Fibroblast of the aortic adventitia (primary cell): ENCODE data around the gene MAGI2. TPM values are rescaled to one million over a fixed set of nuclear protein-coding genes. Genes with fewer than 3 reads are reported as not detected.

Experiments used
- DNase-seq: peaks from one replicate; pipeline ENCODE4 v3.0.0-alpha.2; 2010; ENCODE audit warnings: low read depth
- H3K4me3 ChIP-seq: 2 replicates; pipeline ENCODE4 v1.5.1; 2011; ENCODE audit warnings: low read depth, mild to moderate bottlenecking, control low read depth, low read length, moderate library complexity
- total RNA-seq: library from RNA; depleted of rRNA; stranded (reverse); fragments of >200 nt; gene quantifications from 2 replicates; pipeline ENCODE4 v1.2.3, GENCODE V29; 2012; ENCODE audit warnings: low replicate concordance
- TF ChIP-seq, protein P1 (sequence below): IDR thresholded peaks from 2 replicates; pipeline ENCODE4 v1.5.1; 2011; ENCODE audit warnings: mild to moderate bottlenecking, low read length, control low read depth, inconsistent platforms; ENCODE audit not compliant: insufficient read depth

The MAGI2 gene
- total RNA-seq, 1 donor = 25.5 TPM

- no peak overlapping the region for H3K4me3 ChIP-seq
- TF ChIP-seq, protein P1, sequence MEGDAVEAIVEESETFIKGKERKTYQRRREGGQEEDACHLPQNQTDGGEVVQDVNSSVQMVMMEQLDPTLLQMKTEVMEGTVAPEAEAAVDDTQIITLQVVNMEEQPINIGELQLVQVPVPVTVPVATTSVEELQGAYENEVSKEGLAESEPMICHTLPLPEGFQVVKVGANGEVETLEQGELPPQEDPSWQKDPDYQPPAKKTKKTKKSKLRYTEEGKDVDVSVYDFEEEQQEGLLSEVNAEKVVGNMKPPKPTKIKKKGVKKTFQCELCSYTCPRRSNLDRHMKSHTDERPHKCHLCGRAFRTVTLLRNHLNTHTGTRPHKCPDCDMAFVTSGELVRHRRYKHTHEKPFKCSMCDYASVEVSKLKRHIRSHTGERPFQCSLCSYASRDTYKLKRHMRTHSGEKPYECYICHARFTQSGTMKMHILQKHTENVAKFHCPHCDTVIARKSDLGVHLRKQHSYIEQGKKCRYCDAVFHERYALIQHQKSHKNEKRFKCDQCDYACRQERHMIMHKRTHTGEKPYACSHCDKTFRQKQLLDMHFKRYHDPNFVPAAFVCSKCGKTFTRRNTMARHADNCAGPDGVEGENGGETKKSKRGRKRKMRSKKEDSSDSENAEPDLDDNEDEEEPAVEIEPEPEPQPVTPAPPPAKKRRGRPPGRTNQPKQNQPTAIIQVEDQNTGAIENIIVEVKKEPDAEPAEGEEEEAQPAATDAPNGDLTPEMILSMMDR = no peak
Observed at GRCh38 chr7:77991656-77992055, 1461.8 kb downstream of the MAGI2 start.

GRCh38 chr7:77989981-77990566 lies 1463.4 kb downstream of the MAGI2 start:
- no peak for DNase-seq
- H3K4me3 ChIP-seq = no peak overlapping the region
- TF ChIP-seq, protein P1 = no peak

More at GRCh38 chr7:77991656-77992055, 1461.8 kb downstream of the MAGI2 start:
- DNase-seq = no peak

DNA sequence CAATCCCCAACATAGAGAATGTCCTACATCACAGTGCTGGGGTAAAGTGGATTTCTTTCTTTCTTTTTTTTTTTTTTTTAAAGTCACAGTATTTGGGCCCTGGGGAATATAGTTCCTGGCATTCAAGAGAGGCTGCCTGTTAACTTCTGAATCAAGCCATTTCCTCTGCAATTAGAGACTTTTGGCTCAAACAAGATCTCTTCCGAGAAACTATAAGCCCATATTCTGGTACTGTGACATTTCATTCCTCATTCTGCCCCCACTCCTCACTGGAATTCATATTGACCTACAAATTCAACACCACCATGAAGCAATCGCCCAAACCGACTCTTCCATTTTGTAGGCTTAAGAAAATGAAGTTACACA lies 1467.5 kb downstream of the MAGI2 start:
- TF ChIP-seq, protein P1 = no peak

GRCh38 chr7:77985232-77985973 lies 1468.1 kb downstream of the MAGI2 start:
- TF ChIP-seq, protein P1 = no peak
- H3K4me3 ChIP-seq = no peak overlapping the region
- DNase-seq = no peak

More for the DNA sequence above, 1467.5 kb downstream of the MAGI2 start:
- peak; percentile 11 for DNase-seq
- no peak overlapping the region for H3K4me3 ChIP-seq

DNA sequence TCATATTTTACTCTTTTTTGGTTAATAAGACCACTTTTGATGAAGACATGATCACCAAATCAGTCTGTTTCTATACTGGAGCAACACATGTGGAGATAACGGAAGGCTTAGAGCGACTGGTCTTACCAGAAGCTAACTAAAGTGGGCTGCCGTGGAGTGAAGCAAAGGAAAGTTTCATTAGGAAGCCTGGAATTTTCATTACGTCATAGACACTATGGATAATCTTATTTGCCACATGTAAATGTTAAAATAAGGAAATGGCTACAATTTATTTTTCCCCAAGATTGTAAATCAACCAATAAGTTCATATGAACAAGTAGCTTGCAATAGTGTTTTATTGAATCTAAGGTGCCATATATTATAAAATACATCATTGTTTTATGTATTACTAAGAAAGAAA lies 1469.5 kb downstream of the MAGI2 start:
- H3K4me3 ChIP-seq = no peak overlapping the region
- TF ChIP-seq, protein P1 = no peak
- DNase-seq = no peak

GRCh38 chr7:77982926-77983550 lies 1470.4 kb downstream of the MAGI2 start:
- DNase-seq = no peak
- TF ChIP-seq, protein P1 = no peak

More at GRCh38 chr7:77982926-77983550, 1470.4 kb downstream of the MAGI2 start:
- H3K4me3 ChIP-seq = no peak overlapping the region
